G401 (cell line): ENCODE results near the gene SFI1. TPM values are rescaled to one million over a fixed set of nuclear protein-coding genes. Genes with fewer than 3 reads are reported as not detected.

ENCODE experiments used
- DNase-seq: peaks from one replicate; pipeline ENCODE4 v3.0.0-alpha.2; 2015; ENCODE audit warnings: low spot score
- in situ Hi-C: cut with HindIII; loops from 2 replicates; pipeline ENCODE4 v1.10.0; 2016; ENCODE audit warnings: low sequenced_read_pairs, mixed read lengths
- total RNA-seq: library from RNA; depleted of rRNA; stranded (reverse); fragments of >200 nt; shearing (Covaris generic); gene quantifications from 2 replicates; pipeline ENCODE4 v1.2.3, GENCODE V29; 2014

The SFI1 gene
- total RNA-seq, 1 experiment from 2014 or later, result 43.8 TPM

DNA sequence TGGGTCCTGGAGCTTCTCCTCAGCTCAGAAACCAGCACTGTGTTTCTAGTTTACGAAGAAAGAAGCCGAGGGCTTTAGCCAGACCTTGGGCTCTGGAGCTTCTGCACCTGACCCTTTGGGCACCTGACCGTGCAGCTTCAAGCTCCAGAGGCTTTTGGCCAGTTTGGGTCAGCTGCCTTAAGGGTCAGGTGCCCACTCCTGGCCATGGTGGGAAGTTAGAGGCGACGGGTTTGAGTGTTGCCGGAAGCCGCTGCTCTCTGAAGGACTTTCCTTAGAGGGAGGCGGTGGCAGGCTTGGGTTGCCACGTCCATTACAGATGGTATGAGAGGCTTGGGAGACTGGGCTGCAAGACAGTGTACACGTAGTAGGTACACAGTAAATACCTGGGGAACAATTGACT is 113.4 kb downstream of the SFI1 start:
- no peak for DNase-seq
- in situ Hi-C loops, result no loop called here

- DNase-seq, result no peak
- in situ Hi-C loops, result no loop called here
These were observed 114.3 kb downstream of the SFI1 start for GRCh38 chr22:31610611-31611010.

GRCh38 chr22:31611061-31611760 is 114.9 kb downstream of the SFI1 start:
- DNase-seq, result no peak

GRCh38 chr22:31612891-31613285 is 116.6 kb downstream of the SFI1 start:
- in situ Hi-C loops, result no loop called here
- DNase-seq, result no peak

More at GRCh38 chr22:31611061-31611760, 114.9 kb downstream of the SFI1 start:
- in situ Hi-C loops, result no loop called here

- DNase-seq, result no peak
- in situ Hi-C loops, result no loop called here
These were observed 117.1 kb downstream of the SFI1 start for GRCh38 chr22:31613286-31613903.

DNA sequence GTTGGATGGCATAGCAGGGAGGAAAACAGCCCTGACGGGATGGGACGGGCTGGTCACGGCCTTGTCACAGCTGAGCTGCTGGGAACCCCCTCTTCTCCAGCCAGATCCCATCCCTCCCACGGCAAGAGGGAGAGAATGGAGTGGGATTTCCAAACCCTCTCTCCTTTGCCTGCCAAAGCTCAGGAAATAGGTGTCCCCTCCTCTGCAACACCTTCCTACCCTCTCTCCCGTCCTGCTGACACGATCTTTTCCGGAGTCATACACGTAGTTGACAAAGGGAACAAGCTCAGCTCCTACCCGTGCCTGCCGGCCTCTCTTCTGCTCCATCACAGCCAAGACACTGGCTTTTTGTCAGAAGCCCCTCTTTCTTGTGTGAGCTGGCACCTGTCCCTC is 117.6 kb downstream of the SFI1 start:
- in situ Hi-C loops, result no loop called here
- no peak for DNase-seq

GRCh38 chr22:31614781-31615490 is 118.6 kb downstream of the SFI1 start:
- no peak for DNase-seq
- in situ Hi-C loops, result no loop called here

DNA sequence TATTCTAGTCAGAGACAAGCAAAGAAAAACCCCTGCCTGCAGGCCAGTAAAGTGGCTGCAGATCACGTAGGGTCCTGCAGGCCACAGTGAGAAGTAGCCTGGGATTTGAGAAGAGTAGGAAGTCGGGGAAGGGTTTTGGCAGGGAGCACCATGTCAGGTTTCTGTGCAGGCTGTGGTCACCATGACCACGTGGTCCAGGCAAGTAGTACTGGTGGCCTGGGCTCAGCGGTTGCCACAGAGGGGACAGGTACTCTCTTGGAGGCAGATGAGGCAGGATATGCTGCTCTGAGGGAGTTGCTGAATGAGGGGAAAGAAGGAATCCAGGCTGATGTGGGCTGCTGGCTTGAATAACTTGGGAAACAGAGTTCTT is 119.1 kb downstream of the SFI1 start:
- DNase-seq, result peak; percentile 43
- in situ Hi-C loops, result no loop called here

- in situ Hi-C loops, result no loop called here
- no peak for DNase-seq
These were observed 119.6 kb downstream of the SFI1 start for GRCh38 chr22:31615940-31616314.

DNA sequence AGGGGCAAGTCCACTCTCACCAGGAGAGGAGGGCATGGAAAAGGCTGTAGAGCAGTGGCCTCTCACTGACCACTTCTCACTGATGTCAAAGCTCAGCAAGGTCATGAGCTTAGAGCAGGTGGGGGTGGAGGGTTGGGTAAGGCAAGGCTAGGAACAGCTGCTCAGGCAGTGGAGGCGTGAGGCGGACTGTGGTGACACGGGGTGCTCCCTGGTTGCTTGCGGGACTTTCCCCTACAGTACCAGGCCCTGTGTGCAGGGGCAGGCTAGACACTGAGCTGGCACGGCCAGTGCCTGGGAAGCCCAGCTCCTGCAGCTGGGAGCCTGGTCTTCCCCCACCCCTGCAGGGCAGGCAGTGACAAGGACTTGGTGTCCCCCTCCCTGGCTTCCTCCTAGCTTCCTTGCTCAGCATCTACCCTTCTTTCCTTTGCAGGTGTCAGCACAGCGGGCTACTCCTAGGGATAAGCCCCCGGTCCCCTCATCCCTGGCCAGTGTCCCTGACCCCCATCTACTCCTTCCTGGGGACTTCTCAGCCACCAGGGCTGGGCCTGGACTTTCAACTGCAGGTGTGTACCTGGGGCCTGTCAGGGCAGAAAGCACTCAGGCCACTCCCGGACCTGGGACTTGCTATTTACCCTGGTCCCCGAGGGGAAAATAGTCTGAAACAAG is 120.1 kb downstream of the SFI1 start:
- in situ Hi-C loops, result no loop called here
- no peak for DNase-seq

DNA sequence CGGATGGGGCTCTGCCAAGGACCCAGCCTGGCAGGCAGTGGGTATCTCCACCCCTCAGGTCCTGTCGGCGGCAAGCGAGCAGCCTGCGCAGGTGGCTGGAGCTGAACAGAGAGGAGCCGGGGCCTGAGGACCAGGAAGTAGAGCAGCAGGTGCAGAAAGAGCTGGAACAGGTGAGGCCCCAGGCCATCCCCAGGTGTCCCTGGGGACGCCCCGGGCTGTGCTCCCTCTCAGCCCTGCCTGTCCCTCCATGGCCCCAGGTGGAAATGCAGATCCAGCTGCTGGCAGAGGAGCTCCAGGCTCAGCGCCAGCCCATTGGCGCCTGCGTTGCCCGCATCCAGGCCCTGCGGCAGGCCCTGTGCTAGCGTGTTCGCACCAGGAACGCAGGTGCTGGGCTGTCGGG is 121.7 kb downstream of the SFI1 start:
- in situ Hi-C loops, result no loop called here
- DNase-seq, result peak; percentile 47

- peak; percentile 52 for DNase-seq
- in situ Hi-C loops, result no loop called here
These were observed 122.3 kb downstream of the SFI1 start for GRCh38 chr22:31618471-31619176.

- in situ Hi-C loops, result no loop called here
- DNase-seq, result no peak
These were observed 123.4 kb downstream of the SFI1 start for GRCh38 chr22:31619611-31620300.

DNA sequence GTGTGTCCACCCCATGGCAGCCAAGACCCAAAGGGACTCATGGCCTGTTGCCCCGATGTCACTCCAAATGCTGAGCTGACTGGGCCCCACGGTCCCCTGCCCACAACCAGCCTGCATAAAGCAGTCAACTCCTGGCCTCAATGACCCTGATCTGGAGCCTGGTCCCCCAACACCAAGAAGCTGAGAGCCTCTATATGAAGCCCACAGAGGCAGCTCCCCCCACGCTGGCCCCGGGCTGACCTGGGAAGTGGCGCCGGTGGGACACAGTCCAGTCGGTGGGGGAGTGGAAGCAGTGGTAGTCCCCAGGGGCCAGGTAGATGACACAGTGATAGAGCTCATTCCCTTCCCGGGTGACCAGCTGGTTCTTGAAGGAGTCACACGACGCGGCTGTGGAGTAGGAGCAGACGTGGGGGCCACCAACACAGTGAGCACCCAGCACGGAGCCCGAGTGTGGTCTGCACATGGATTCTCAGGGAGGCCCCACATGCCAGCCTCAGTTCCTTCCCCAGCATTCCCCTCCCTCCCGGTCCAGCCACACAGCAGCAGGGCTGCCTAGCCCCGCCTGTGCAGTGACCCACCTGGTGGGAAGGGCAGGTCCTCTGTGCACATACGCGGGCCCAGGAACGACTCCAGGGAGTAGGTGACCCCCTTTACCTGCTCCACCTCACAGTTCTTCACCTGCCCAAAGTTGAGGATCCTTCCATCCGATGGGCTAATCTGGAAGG is 124.6 kb downstream of the SFI1 start:
- in situ Hi-C loops, result no loop called here
- DNase-seq, result no peak

GRCh38 chr22:31621507-31622124 is 125.3 kb downstream of the SFI1 start:
- no peak for DNase-seq
- in situ Hi-C loops, result no loop called here

DNA sequence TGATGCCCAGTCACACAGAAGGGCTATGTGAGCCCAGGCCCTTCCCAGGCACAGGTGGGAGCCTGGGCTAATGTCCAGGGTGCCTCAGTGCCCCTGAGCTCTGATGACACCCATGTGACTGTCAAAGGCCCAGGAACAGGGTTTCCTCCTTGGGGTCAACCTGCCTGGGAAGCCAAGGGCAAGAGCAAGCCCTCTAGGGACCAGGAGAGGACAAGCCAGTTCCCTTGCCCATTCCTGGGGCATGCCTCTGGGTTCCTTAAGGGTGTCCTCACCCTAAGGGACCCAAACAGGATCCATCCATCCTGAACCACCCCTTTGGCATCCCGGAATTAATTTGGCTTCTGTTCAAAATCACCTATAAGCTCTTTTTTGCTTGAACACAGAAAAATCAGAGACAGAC is 126.6 kb downstream of the SFI1 start:
- in situ Hi-C loops, result no loop called here
- no peak for DNase-seq

DNA sequence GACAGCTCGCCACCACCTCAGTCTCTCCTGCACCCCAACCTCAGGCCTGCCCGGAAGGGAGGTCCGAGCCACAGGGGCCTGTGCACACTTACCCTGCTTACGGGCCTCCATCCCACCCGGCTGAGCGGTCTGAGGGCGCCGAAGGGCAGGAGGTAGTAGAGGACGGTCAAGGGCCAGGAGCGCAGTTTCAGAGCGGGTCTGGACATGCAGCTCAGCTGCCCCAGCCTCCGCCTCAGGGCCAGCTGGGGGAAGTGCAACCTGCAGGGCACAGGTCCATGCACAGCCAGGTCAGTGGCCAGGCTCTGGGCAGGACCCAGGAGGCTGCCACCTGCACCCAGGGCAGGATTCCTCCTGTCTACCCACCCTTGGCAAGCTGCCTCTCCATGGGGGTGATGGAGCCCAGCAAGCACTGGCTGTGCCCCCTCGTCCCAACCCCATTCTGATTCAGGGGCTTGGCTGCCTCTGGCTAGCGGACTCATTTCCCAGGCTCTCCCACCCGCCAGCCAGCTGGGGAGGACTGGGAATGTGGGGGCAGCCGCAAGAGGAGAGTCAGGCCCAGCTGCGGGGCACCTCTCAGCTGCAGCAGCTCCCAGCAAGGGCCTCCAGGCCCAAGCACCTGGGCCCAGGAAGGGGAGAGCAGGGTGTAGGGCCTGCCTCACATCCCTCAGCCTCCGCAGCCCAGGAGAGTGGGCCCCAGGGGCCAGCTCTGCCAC is 127.4 kb downstream of the SFI1 start:
- peak; percentile 60 for DNase-seq
- in situ Hi-C loops, result no loop called here
